Daoy (cell line): Measurements from ENCODE around the gene CCNQ. TPM values are rescaled to one million over a fixed set of nuclear protein-coding genes. Genes with fewer than 3 reads are reported as not detected.

Source experiments
- DNase-seq: peaks from one replicate; pipeline ENCODE4 v3.0.0-alpha.2; 2015; ENCODE audit warnings: low read depth
- total RNA-seq: library from RNA; depleted of rRNA; stranded (reverse); fragments of >200 nt; shearing (Covaris generic); gene quantifications from 2 replicates; pipeline ENCODE4 v1.2.3, GENCODE V29; 2014

The CCNQ gene
- total RNA-seq, 1 experiment from 2014 or later = 41.5 TPM

DNA sequence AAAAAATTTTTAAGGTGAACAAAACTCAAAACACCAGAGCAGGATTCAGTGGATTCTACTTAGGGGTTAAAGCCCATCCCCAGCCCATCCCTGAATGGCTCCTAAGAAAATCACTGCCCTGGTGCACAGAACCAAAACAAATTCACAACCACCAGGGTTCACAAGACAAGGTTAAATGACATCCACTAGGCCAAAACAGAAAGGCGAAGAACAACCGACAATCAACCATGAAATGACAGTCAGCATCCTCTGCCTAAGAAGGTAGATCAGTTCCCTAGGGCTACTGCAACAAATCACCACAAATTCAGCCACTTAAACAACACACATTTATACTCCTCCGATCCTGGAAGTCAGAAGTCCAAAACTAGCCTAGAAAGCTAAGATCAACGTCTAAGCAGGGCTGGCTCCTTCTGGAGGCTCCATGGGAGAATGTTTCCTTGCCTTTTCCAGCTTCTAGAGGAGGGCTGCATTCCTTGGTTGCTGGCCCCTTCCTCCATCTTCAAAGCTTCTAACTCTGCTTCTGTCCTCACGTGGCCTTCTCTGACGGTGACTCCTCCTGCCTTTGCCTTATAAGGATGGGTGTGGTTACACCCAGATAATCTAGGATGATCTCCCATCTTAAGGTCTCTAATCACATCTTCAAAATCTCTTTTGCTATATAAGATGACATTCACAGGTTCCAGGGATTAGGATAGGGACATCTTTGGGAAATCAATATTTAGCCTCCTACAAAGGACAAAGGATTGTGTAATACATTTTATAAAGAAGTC is 1.8 kb downstream of the CCNQ start:
- no peak for DNase-seq

DNA sequence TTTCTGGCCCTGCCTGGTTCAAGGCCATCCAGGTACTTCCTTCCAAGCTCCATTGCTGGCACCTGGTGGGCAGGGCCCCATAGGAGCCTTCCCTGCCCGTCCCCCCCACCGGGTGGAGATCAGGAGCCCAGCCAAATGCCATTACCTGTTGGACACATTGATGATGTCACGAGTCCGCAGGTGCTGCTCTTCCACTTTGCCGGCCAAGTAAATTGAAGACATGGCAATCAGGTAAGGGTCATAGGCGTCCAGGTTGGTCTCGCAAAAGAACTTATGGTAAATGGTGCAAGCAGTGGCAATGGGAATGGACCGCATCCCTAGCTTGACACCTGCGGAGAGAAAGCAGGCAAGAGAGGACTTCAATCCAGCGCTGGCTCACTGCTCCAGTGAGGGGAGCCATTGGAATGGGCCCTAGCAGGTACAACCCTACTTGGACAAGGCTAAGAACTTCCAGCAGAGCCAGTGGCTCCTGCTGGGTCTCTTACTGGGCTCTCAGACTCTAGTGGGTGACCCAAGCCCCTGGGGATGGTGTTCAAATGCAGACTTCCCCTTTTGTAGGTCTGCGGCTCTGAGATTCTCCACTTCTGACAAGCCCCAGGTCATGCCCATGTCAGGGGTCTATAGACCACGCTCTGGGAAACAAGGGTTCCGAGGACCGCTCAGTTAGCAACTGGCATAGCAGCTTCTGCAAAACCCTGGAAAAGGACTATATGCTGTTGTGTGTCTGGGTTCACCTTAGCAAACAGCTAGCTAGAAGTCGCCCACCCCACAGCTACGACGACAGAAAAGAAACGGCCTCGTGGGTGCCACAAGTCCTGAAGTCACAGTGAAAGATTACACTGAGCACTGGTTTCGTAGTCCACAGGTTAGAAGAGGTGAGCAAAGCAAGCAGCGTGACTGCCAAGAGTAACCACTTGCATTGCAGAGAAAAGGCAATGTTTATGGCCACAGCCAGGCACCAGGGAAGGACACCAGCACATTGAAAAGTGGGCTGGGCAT is 2.8 kb downstream of the CCNQ start:
- DNase-seq = no peak

DNA sequence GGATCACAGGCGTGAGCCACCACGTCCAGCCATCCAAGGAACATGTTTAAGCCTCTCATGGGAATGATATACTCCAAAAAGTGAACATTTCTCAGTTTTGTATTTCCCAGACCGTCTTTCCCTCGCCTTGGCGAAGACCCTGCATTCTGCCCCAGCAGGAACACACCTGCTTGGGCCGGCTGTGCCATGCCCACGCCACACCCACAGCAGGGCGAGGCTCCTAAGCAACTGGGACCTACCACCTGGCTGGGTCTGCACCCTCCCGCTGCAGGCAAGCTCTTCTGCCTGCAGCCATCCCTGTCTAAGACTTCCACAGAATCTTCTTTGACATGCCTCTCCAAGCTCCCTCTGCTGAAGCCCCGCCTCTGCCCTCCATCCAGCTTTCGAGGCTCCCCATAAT is 3.6 kb downstream of the CCNQ start:
- DNase-seq = no peak

DNA sequence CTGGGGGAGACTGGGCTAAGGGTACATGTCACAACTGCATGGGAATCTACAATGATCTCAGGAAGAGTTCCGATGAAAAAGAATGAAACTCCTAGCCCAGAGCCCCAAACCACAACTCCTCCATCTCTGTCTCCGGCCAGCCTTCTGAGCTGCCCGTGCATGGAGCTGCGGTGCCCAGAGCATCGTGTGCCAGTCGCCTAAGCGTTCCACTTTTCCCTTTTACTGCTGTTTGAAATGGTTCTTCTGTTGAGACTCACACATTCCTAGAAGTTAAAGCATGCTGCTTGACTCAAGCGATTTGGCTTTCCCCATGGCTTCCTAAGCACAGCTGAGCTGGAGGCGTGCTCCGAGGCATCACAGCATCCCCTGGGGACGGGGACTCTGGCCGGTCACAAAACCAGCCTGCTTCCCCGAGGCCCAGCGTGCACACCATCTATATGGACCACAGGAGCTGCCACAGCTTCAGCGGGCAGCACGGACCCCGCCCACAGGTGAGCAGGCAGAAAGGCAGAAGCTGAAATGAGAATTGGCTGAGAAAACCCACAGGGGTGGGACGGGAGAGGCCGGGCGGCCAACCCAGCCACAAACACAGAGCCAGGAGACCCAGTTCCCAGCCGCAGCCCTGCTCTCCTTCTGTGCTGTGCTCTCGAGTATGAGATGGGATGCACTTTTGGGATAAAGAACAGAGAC is 5.0 kb downstream of the CCNQ start:
- no peak for DNase-seq

DNA sequence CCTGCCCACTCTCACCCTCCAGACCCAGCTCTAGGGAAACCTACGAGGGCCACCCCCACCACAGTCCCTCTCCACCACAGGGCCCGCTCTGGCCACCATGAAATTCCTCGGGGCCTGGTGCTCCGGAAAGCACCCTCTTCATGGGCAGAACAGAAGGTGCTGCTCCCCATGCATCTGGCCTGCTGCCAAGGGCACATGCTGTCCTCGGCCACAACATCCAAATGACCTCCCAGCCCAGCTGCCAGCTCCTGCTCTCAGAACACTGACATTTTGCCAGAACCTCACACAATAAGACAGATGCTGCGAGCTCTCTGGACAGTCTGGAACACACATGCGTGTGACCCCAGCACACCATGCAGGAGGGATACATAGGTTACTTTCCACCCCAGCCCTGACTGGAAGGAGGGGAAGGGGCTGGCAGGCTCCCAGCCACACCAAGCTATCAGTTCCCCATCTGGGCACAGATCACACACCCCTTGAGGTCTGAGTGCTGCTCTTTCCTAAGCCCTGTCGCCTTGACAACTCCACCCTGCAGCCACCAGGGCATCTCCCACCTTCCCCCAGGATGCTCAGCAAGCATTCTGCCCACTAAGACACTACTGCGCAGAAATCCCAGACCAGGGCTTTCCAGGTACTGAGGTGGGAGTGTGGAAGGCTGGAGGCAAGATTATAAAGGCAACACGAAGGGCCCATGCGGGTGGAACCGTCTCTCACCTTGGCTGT is 5.8 kb downstream of the CCNQ start:
- DNase-seq = no peak

DNA sequence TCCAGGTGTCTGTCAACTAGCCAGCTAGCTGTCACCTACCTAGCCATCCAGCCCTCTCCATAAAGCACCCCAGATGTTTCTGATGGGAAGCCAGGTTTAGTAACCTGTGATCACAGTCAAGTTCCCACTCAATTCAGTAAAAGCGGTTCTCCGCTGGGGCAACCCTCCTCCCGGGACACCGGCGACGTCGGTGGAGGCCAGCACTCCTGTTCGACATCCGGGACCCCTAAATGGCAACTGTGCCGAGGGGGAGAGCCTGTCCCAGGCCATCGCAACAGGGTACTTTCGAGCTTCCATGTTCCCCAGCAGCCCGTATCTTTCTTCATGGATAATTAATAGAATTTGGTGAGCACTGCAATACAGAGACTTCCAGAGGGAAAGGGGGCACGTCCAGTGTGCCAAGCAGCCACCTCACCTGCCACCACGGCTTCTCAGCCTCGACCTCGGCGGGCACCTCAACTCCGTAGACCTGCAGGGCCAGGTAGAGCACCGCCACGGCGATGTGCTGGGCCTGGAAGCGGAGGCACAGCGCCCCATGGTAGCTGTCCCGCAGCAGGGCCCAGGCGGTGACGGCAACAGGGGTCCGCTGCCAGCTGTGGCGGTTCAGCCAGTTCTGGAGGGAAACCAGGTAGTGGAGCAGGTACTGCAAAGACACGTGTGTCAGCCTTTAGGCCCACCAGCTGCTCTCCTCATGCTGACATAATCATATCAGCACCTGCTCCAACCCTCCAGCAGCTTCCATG is 6.7 kb downstream of the CCNQ start:
- DNase-seq = no peak

DNA sequence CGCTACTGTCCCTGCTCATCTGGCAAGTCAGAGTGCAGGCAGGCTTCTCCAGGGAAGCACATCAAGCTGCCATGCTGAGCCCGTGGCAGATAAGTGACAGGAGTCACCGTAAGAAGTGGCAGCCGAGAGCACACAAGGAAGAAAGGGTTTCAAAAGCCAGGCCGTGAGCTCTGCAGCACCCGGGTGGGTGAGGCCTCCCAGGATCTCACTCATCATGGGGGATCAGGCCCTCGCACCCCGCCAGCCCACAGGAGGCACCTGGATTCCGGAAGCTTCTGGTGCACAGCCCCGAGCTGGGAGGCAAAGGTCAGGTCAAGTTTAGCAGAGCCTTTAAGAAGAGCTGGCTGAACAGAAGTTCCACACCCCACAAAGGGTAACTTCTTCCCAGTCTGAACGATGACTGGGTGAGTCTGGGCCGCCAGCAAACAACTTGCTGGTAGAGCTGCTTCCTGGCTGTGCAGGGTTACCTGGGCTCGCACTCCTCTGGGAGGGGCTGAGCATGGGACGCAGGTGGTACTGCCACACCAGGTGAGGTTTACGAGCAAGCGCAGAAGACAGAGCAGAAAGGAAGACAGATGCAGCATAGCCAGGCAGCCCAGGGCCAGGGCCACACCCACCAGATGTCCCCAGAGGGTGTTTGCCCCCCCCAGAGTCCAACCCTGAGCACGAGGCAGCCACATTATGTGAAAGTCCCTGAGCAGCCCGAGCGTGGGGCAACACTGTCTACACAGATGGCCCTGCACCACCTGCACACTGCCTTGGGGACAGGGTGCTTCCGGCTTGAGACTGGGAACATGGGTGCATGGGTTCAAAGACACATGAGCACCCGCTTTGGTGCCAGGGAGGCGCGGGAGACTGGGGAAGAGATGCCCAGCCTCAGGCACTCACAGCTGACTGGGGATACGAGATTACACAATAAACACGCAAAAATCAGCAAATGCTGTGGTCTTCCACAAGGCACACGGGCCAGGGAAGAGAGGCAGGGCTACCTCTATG is 7.7 kb downstream of the CCNQ start:
- DNase-seq = no peak

DNA sequence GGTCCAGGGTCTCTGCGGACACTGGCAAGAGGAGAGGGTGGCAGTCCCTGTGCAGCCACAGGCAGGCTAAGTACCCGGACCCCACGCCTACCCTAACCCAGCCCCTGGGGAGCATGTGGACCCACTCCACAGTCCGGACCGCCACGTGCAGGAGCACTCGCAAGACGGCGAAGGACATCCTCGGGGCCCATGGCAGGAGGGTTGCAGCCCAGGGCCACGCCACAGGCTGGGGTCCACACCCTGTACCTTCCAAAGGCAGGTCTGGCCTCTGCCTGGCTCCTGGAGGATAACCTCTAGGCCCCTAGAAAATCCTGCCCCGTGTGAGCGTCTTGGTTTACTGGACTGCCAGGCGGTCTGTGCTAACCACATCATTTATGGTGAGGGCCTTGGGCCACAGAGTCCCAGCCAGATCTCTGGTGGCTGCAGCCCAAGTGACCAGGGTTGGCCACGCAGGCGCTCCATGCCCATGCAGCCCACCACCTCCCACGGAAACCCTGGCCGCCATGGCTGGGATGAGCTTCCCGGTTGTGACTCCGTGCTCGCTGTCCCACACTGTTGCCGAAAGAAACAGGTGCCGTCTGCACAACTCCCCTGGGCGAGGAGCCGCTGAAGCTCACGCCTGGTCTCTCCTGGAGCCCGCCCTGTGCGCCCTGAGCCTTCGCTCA is 10.0 kb downstream of the CCNQ start:
- DNase-seq = no peak

DNA sequence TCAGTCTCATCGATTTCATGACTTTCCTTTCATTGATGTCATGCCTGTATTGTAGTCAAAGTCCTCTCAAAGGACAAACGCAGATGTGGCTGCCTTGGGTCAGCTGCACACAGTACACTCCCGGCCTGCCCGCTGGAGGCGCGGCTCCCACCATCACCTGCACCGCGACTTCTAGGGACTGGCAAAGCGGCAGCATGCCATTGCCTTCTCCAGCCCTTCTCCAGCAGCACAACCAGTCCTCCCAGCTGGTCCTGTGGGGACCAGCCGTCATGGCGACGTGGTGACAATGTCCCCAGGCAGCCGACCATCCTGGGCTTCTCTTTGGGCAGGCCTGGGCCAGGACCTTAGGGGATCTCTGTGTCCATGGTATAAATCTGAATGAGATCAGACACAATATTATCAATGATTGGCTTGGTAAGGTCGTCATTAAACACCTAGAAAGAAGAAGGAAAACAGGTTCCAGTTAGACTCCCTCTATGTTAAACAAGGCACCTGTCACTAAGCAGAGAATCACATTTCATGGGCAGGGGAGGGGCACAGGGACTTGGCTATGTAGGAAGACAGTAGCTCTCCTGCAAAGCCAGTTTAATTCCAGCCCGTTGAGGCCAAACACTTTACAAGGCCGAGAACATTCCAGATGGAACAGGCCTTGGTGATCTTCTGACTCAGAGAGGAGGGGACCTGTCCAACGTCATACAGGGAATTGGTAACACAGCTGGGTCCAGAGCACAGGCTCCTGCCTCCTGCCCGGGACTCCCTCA is 10.7 kb downstream of the CCNQ start:
- DNase-seq = no peak

DNA sequence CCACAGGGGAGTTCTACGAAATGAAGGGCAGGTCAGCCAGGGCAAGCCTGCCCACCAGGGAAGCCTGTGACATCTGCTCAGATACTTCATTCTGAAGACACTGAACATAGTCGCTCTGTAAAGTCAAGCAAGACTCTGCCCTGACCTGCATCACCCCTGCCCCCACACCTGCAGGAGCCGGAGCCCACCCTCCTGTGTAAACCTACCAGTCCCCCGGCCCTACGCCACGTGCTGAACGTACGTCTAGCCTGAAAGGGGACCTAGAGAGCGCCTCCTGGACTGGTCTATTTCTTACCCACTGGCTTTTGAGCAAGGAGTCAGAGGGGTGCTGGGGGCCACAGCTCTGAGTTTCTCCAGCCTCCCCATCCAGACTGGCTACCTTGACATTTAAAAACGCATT is 11.6 kb downstream of the CCNQ start:
- no peak for DNase-seq

DNA sequence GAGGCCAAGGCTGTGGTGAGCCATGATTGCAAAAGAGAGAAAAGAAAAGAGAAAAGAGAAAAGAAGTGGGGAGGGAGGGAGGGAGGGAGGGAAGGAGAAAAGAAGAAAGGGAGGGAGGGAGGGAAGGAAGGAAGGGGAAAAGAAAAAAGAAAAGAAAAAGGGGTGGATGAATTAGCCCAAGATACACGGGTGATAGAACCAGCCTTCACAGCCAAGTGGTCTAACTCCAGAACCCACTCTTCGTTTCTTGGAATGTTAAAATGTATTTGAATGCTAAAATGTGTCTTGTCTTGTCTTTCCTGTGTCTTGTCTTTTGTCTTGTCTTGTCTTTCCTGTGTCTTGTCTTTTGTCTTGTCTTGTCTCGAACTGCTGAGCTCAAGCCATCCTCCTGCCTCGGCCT is 13.1 kb downstream of the CCNQ start:
- DNase-seq = no peak

DNA sequence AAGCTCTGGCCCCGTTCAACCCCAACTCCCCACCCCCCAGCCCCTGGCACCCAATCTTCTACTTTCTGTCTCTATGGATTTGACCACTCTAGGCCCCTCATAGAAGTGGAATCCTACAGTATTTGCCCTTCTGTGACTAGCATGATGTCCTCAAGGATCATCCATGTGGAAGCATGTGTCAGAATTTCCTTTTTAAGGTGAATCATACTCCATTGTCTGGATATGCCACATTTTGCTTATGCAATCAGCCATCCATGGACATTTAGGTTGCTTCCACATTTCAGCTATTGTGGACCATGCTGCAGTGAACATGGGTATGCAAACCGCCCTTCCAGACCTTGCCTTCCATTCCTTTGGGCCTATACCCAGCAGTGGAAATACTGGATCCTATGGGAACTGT is 15.5 kb downstream of the CCNQ start:
- DNase-seq = no peak

DNA sequence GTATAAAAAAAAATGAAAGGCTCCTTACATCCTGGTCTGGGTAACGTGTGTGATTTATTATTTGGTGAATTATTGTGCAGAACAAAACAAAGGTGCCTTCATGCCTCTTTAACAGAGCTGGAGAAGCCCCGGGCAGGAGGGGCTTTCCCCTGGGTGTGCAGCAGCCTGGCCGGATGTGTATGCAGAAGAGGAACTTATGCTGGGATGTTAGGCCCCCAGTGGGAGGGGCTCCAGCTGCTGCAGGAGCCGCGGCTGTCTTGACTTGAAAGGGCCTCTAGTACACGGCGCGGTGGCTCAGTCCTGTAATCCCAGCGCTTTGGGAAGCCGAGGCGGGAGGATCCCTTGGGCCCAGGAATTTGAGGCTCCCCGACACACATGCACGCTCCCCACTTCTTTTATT is 16.0 kb downstream of the CCNQ start:
- DNase-seq = peak; percentile 65

DNA sequence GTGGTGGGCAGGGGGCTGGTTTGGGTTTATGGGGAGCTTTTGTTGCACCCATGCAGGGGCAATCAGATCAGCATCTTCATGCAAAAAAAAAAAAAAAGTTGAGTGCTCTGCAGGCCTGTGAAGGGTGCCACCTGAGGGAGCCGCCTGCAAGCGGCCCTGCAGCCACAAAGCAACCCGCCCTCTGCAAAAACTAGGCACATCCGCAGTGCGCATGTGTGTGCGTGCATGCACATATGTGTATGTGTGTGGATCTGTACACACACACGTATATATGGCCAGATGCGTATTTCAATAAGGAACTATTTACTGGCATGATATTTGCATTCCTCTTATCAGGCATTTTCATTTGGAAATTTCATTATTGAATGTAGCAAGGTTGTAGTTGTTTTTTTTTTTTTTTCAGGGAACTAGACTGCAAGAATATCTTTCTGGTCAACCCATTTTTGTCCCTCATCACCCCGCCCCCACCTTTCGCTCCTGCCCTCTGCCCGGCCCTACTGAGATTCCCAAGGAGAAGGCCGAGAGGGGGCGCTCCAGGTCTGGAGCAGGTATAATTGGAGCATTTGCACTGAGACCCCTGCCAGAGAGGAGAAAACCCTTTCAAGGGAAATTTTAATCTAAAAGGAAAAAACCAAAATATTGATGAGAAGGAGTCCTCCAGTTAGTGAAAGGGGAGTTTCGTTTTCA is 18.1 kb downstream of the CCNQ start:
- peak; percentile 10 for DNase-seq

DNA sequence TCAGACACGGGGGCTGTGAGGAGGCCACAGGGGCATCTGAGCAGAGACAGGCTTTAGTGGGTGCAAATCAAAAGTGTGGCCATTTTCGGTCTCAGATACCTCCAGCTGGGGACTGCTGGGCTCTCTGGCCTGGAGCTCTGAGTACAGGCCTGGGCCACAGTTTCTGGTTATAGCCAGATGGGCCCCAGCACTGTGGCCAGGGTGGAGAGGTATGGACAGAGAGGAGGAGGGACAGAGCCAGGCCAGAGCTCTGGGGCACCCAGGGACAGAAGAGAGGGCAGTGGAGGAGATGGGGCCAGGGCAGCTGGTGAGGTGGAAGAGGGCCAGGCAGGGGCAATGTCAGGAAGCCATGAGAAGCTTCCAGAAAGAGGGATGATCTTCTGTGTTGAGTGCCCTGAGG is 20.1 kb downstream of the CCNQ start:
- DNase-seq = no peak

DNA sequence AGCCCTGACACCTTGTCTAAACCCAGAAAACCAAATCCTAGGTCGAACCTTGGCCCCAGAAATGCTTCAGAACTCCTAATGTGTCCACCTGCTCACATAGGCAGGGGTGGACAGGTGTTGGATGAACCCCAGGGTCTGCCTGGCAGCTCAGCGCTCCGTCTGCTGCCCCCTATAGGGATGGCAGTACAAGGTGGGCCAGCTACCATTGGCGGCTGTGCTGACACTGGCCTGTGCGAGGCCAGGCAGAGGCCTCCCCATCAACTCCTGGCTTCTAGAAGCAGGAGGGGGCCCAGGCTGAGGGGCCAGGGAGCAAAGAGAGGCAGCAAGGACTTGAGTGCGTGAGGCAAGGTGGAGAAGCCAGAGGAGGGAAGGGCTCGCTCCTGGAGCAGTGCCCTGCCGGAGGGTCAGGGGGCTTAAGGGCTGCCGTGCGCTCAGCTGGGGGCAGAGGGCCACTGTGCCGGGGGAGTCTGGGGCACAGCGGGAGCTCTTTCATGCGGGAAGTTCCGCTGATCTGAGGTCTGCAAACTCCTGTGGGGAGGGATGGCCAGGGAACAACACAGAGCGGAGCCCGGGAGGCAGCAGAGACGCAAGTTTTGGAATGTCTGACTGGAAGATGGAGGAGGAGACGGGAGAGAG is 20.6 kb downstream of the CCNQ start:
- DNase-seq = no peak

DNA sequence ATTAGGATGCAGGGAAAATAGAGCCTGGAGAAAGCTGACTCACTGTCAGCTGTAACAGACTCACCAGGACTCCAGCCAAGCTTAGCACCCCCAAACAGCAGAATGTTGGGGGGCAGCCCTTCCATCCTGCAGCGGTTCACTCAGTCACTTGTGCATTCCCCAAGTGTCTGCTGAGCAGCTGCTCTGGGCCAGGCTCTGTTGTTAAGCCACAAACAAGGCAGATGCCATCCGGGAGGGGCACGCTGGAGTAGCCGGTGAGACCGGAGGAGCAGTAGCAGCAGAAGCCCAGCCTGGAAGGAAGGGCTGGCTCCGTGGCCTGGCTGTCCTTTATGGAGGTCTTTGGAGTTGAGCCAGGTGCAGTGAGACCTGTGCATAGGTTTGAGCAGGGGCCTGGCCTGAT is 22.0 kb downstream of the CCNQ start:
- DNase-seq = no peak
